IMR-90 (cell line): ENCODE measurements around the gene HECTD2. TPM values are rescaled to one million over a fixed set of nuclear protein-coding genes. Genes with fewer than 3 reads are reported as not detected.
A peak's percentile ranks its signal among the peaks of the same experiment; 100 is the strongest.

ENCODE experiments used
- ATAC-seq: fragments of 200-7000 bp; cut with Tn5 transposase; 2 replicates; pipeline ENCODE4 v1.9.1; 2020; ENCODE audit warnings: low read depth, mild to moderate bottlenecking, moderate library complexity
- BruUV-seq: library from RNA; stranded (reverse); fragments of 400-500 nt; replicated peaks from 2 replicates; lab custom pipeline; 2021; lab: Mats Ljungman, UMichigan
- CTCF ChIA-PET: fragments of 300-600 bp; formaldehyde crosslinking; extraction: SDS; loops from one replicate; lab custom pipeline; 2021; ENCODE audit warnings: antibody characterized with exemption; lab: Yijun Ruan, JAX
- POLR2A ChIA-PET: fragments of 300-600 bp; sonication (Branson Sonifier 250); formaldehyde crosslinking; loops from one replicate; lab custom pipeline; 2022; ENCODE audit warnings: antibody characterized with exemption; ENCODE audit not compliant: unreplicated experiment; lab: Charles Lee
- DNase-seq: peaks from one replicate; pipeline ENCODE4 v3.0.0; 2013
- H2AFZ ChIP-seq: replicated peaks from 2 replicates; pipeline ENCODE3; 2013; ENCODE audit warnings: low read length, mild to moderate bottlenecking; ENCODE audit not compliant: poor library complexity
- H2AK5ac ChIP-seq: 2 replicates; pipeline ENCODE4 v1.6.1; 2013; ENCODE audit warnings: low read depth, low read length, inconsistent platforms
- H2AK9ac ChIP-seq: replicated peaks from 2 replicates; pipeline ENCODE3; 2013; ENCODE audit warnings: mild to moderate bottlenecking, low read depth, low read length, moderate library complexity; ENCODE audit not compliant: poor library complexity
- H2BK120ac ChIP-seq: 2 replicates; pipeline ENCODE4 v1.6.1; 2013; ENCODE audit warnings: low read depth, low read length, inconsistent platforms
- H2BK15ac ChIP-seq: 3 replicates; pipeline ENCODE4 v1.6.1; 2013; ENCODE audit warnings: low read depth, low read length, inconsistent platforms
- H2BK20ac ChIP-seq: 2 replicates; pipeline ENCODE4 v1.6.1; 2013; ENCODE audit warnings: low read depth, mild to moderate bottlenecking, inconsistent platforms, low read length, moderate library complexity
- H2BK5ac ChIP-seq: 2 replicates; pipeline ENCODE4 v1.6.1; 2013; ENCODE audit warnings: mild to moderate bottlenecking, low read depth, low read length, inconsistent platforms; ENCODE audit not compliant: poor library complexity, severe bottlenecking
- H3K14ac ChIP-seq: replicated peaks from 2 replicates; pipeline ENCODE4 v1.6.1; 2013; ENCODE audit warnings: low read depth, low read length, inconsistent platforms
- H3K18ac ChIP-seq: 2 replicates; pipeline ENCODE4 v1.6.1; 2013; ENCODE audit warnings: low read depth, low read length, control low read depth
- H3K23ac ChIP-seq: 2 replicates; pipeline ENCODE4 v1.6.1; 2013; ENCODE audit warnings: low read depth, low read length, inconsistent platforms
- H3K27ac ChIP-seq: 2 replicates; pipeline ENCODE4 v1.5.1; 2013; ENCODE audit warnings: mild to moderate bottlenecking, control low read depth, low read length; ENCODE audit not compliant: insufficient read depth
- H3K27me3 ChIP-seq: 2 replicates; pipeline ENCODE4 v1.6.1; 2013; ENCODE audit warnings: low read length; ENCODE audit not compliant: control insufficient read depth, insufficient read depth
- H3K36me3 ChIP-seq: 2 replicates; pipeline ENCODE4 v1.6.1; 2013; ENCODE audit warnings: low read length, mixed read lengths; ENCODE audit not compliant: control insufficient read depth, insufficient read depth
- H3K4ac ChIP-seq: 2 replicates; pipeline ENCODE4 v1.6.1; 2013; ENCODE audit warnings: low read depth, low read length, inconsistent platforms
- H3K4me1 ChIP-seq: 2 replicates; pipeline ENCODE4 v1.6.1; 2013; ENCODE audit warnings: low read length, mixed read lengths; ENCODE audit not compliant: control insufficient read depth, insufficient read depth
- H3K4me2 ChIP-seq: 2 replicates; pipeline ENCODE4 v1.6.1; 2013; ENCODE audit warnings: low read depth, mild to moderate bottlenecking, control low read depth, low read length, moderate library complexity
- H3K4me3 ChIP-seq: 2 replicates; pipeline ENCODE4 v1.5.1; 2013; ENCODE audit warnings: low read depth, mild to moderate bottlenecking, control low read depth, low read length, moderate library complexity; ENCODE audit not compliant: insufficient read depth
- H3K56ac ChIP-seq: 2 replicates; pipeline ENCODE4 v1.6.1; 2013; ENCODE audit warnings: low read length, inconsistent platforms; ENCODE audit not compliant: insufficient read depth; ENCODE audit errors: extremely low read depth
- H3K79me1 ChIP-seq, 2 experiments: 2 replicates each; pipeline ENCODE4 v1.6.1; 2013; ENCODE audit warnings: low read length in 2 of 2, inconsistent platforms in 1 of 2, low read depth in 1 of 2
- H3K9ac ChIP-seq: 2 replicates; pipeline ENCODE4 v1.6.1; 2013; ENCODE audit warnings: low read depth, low read length, control low read depth
- H3K9me1 ChIP-seq: 2 replicates; pipeline ENCODE4 v1.6.1; 2013; ENCODE audit warnings: low read length, inconsistent platforms; ENCODE audit not compliant: insufficient read depth
- H3K9me3 ChIP-seq: 2 replicates; pipeline ENCODE4 v1.6.1; 2013; ENCODE audit warnings: low read length; ENCODE audit not compliant: control insufficient read depth, insufficient read depth
- H4K20me1 ChIP-seq: 2 replicates; pipeline ENCODE4 v1.6.1; 2013; ENCODE audit warnings: low read length, inconsistent platforms; ENCODE audit not compliant: insufficient read depth
- H4K5ac ChIP-seq: 2 replicates; pipeline ENCODE4 v1.6.1; 2013; ENCODE audit warnings: mild to moderate bottlenecking, low read depth, low read length, control low read depth
- H4K8ac ChIP-seq, 2 experiments: 2 replicates each; pipeline ENCODE4 v1.6.1; 2013; ENCODE audit warnings: low read depth in 2 of 2, low read length in 2 of 2, control low read depth in 1 of 2, inconsistent platforms in 1 of 2
- H4K91ac ChIP-seq: 2 replicates; pipeline ENCODE4 v1.6.1; 2013; ENCODE audit warnings: low read depth, low read length, inconsistent platforms; ENCODE audit not compliant: insufficient read depth
- MAFK ChIP-seq: IDR thresholded peaks from 2 replicates; pipeline ENCODE4 v1.6.1; 2012; ENCODE audit warnings: low read depth, low read length, improper control_type of control experiment
- MAZ ChIP-seq: IDR thresholded peaks from 2 replicates; pipeline ENCODE4 v1.6.1; 2012; ENCODE audit warnings: low read depth, mild to moderate bottlenecking, low read length, improper control_type of control experiment, moderate library complexity, borderline replicate concordance
- SMC3 ChIP-seq: fragments of 150-350 bp; IDR thresholded peaks from 2 replicates; pipeline ENCODE4 v1.6.1; 2016; ENCODE audit warnings: low read depth, mild to moderate bottlenecking, antibody characterized with exemption, low read length, moderate library complexity
- WGBS, 2 experiments: methylation state at CpG; one replicate each; pipeline versions ENCODE4 v1.1.5 to v1.1.7; 2013; ENCODE audit warnings: missing lambda C conversion rate in 2 of 2; ENCODE audit not compliant: insufficient read length in 1 of 2; ENCODE audit errors: extremely low coverage in 2 of 2; 5-methylcytosine and 5-hydroxymethylcytosine counted together
- dilution Hi-C: fragments of 300-500 bp; cut with HindIII; formaldehyde crosslinking; loops from one replicate; pipeline ENCODE4 v1.14.3; 2018; ENCODE audit warnings: low sequenced_read_pairs; ENCODE audit not compliant: unreplicated experiment
- in situ Hi-C: fragments of 300-500 bp; cut with MboI; formaldehyde crosslinking; loops from 3 replicates; pipeline ENCODE4 v1.14.3; 2019; ENCODE audit warnings: low sequenced_read_pairs, inconsistent platforms, mixed read lengths
- intact Hi-C: fragments of 100-400 bp; cut with micrococcal nuclease; formaldehyde crosslinking; loops from 2 replicates; pipeline ENCODE4 v1.10.0; 2022
- polyA plus RNA-seq, 3 experiments: library from polyadenylated mRNA; depleted of rRNA; stranded (reverse); fragments of >200 nt; gene quantifications; 2 replicates each; pipeline ENCODE4 v1.2.3, GENCODE V29; 2012; ENCODE audit warnings: low replicate concordance in 1 of 3
- total RNA-seq: library from RNA; depleted of rRNA; stranded (reverse); fragments of >200 nt; gene quantifications from 2 replicates; pipeline ENCODE4 v1.2.3, GENCODE V29; 2012

The HECTD2 gene
- total and polyA plus RNA-seq, 2 of the 4 experiments (the other 2 are of a cell fraction), result 5.2 to 5.9 TPM

DNA sequence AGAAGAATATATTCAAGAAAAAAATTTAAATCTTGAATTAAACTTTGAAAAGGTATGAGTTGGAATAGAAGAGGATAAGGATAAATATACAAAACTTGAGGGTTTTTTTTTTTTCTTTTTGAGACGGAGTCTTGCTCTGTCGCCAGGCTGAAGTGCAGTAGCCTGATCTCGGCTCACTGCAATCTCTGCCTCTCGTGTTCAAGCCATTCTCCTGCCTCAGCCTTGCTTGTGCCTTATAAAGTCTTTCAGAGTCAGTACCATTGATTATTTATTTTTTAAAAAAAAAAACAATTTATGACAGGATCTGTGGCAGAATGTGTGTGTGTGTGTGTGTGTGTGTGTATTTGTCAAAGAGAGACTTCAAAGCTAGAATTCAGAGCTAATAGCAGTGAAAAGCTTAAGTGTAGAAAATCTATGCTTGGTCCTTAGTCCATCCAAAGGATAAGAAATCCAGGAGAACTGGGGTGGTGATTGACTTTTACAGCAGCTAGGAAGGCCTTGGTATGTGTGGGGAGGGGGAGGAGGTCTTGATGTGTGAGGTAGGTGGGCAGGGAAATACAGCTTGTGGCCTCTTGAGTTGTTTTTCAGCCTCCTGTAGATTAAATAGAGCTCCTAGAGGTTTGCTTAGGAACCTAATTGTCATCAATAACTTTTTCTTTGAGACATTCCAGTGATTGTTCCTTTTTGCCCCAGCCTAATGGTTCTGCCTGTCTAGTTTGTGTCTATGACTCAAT lies 2.4 kb downstream of the HECTD2 start:
- Histone ChIP-seq H3K9ac (no peak overlapping the region), H3K23ac (peak overlapping the region; percentile 72; the same call in 1 of the 2 replicates), H3K56ac (no peak overlapping the region), H3K14ac (no peak overlapping the region), H3K4me2 (no peak overlapping the region; the same call in 1 of the 2 replicates), H3K27ac (no peak overlapping the region), H4K5ac (no peak overlapping the region), H2BK120ac (no peak overlapping the region), H2BK5ac (no peak overlapping the region), H3K27me3 (no peaks in the 10 kb centered on the region), H2AFZ (no peak overlapping the region), H2BK15ac (no peak overlapping the region), H3K4me3 (no peak overlapping the region), H2BK20ac (no peak overlapping the region), H3K4me1 (no peaks in the 10 kb centered on the region), H3K9me1 (no peaks in the 10 kb centered on the region), H3K18ac (no peak overlapping the region), H3K4ac (no peak overlapping the region), H2AK9ac (no peak overlapping the region), H4K91ac (no peak overlapping the region), H3K9me3 (no peaks in the 10 kb centered on the region), H4K8ac (no peak overlapping the region), H3K36me3 (no peaks in the 10 kb centered on the region), H2AK5ac (no peak overlapping the region), H4K20me1 (no peaks in the 10 kb centered on the region; the same call in 1 of the 2 replicates), H3K79me1 (peaks cover 23 to 39% of the 10 kb centered on the region in 2 experiments; a peak in 3 of 4 replicates)
- no peak for DNase-seq
- intact Hi-C loops, result loop anchor here (5.0 kb wide), 2 partner anchors 140 to 345 kb away; no protein-coding TSS in a partner anchor
- in situ Hi-C loops, result no loop called here
- ChIA-PET POLR2A (interaction anchor here (0.6 kb wide), 1 partner anchor 124 kb away, joined by 9 read pairs; no protein-coding TSS in a partner anchor), CTCF (interaction anchor here (0.6 kb wide), 1 partner anchor 346 kb away, joined by 3 read pairs; no protein-coding TSS in a partner anchor)
- TF ChIP-seq SMC3 (no peak), MAFK (no peak), MAZ (no peak)
- ATAC-seq, result no peak
- dilution Hi-C loops, result no loop called here
- BruUV-seq, result no TSS peak
- WGBS, 2 experiments, result no CpG with 5 or more reads among the region's 4 CpGs
